GM12873 (cell line): Measurements from ENCODE around the gene STXBP1.

ENCODE experiments used
- CTCF ChIP-seq: IDR thresholded peaks from 2 replicates; pipeline ENCODE4 v1.5.1; 2012; ENCODE audit warnings: low read depth, mild to moderate bottlenecking, moderate library complexity, low read length, control low read depth; ENCODE audit not compliant: insufficient read depth; ENCODE audit errors: missing control alignments

Gene STXBP1

GRCh38 chr9:127567730-127568617 lies 44.1 kb upstream of the STXBP1 start:
- no peak for TF ChIP-seq CTCF

GRCh38 chr9:127568618-127568970 lies 43.5 kb upstream of the STXBP1 start:
- no peak for TF ChIP-seq CTCF

GRCh38 chr9:127568971-127569885 lies 42.8 kb upstream of the STXBP1 start:
- TF ChIP-seq CTCF = no peak

- no peak for TF ChIP-seq CTCF
Observed at GRCh38 chr9:127569886-127570401, 42.1 kb upstream of the STXBP1 start.

- no peak for TF ChIP-seq CTCF
Observed at GRCh38 chr9:127570533-127571111, 41.5 kb upstream of the STXBP1 start.

- no peak for TF ChIP-seq CTCF
Observed at GRCh38 chr9:127571971-127572370, 40.1 kb upstream of the STXBP1 start.

- no peak for TF ChIP-seq CTCF
Observed at GRCh38 chr9:127572961-127573721, 38.9 kb upstream of the STXBP1 start.
